HEK293 (cell line): ENCODE data around the gene MAP3K9.

Experiments
- KLF8 ChIP-seq: fragments of 450-650 bp; formaldehyde crosslinking; IDR thresholded peaks from 2 replicates; pipeline ENCODE4 v1.5.1; 2016; ENCODE audit warnings: missing biosample characterization, missing genetic modification characterization
- YY1 ChIP-seq: fragments of 450-650 bp; formaldehyde crosslinking; IDR thresholded peaks from 2 replicates; pipeline ENCODE4 v1.5.1; 2018; ENCODE audit warnings: missing biosample characterization, missing genetic modification characterization
- ZBTB21 ChIP-seq: fragments of 450-650 bp; formaldehyde crosslinking; IDR thresholded peaks from 2 replicates; pipeline ENCODE4 v1.5.1; 2017; ENCODE audit warnings: missing biosample characterization, missing genetic modification characterization
- ZNF169 ChIP-seq: fragments of 450-650 bp; formaldehyde crosslinking; IDR thresholded peaks from 2 replicates; pipeline ENCODE4 v1.5.1; 2016; ENCODE audit warnings: missing biosample characterization, missing genetic modification characterization
- ZNF37A ChIP-seq: fragments of 450-650 bp; IDR thresholded peaks from 2 replicates; pipeline ENCODE4 v1.5.1; 2018; ENCODE audit warnings: missing biosample characterization, missing genetic modification characterization
- ZNF548 ChIP-seq: fragments of 450-650 bp; formaldehyde crosslinking; IDR thresholded peaks from 2 replicates; pipeline ENCODE4 v1.5.1; 2016; ENCODE audit warnings: missing biosample characterization, missing genetic modification characterization
- TF ChIP-seq, protein P1 (sequence below): sonication (generic); formaldehyde crosslinking; IDR thresholded peaks from 2 replicates; pipeline ENCODE4 v1.8.1; 2022; ENCODE audit warnings: mild to moderate bottlenecking, moderate library complexity, missing genetic modification reagents
- TF ChIP-seq, protein P2 (sequence below): fragments of 450-650 bp; formaldehyde crosslinking; IDR thresholded peaks from 2 replicates; pipeline ENCODE4 v1.5.1; 2016; ENCODE audit warnings: missing biosample characterization, missing genetic modification characterization
- TF ChIP-seq, protein P3 (sequence below): fragments of 450-650 bp; formaldehyde crosslinking; IDR thresholded peaks from 2 replicates; pipeline ENCODE4 v1.5.1; 2016; ENCODE audit warnings: missing biosample characterization, missing genetic modification characterization

DNA sequence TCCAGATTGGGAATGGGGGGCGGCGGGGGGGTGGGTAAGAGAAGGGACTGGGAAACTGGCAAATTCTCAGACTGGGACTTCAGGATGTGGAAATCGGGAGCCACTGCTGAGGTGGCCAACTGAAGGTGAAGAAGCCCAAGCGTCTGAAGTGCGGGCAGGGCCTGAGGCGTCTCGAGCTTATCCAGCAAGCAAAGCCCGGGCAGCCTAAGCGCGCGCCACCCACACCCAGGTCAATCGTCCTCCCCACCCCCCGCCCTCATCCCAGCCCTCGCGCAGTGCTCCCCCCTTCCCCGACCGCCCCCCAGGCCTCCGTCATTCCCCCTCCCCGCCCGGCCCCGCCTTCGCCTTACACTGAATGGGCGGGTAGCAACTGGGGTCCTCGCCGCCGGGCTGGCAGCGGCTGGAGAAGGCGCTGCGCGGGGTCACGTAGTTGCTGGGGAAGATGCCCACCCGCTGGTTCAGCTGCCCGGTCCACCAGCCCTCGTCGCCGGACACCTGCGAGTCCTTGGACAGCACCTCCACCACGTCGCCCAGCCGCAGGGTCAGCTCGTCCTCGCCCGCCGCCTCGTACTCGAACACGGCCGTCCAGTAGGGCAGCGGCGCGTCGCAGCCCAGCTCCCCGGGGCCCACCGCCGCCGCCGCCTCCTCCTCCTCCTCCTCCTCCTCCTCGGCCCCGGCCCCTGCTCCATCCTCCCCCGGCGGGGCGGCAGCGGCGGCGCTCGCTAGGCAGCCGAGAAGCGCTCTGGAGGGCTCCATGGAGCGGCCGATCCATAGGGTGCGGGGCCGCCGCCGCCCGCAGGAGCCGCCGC is 693 bp downstream of the MAP3K9 start:
- TF ChIP-seq ZNF37A: no peak
- no peak for TF ChIP-seq ZNF548
- TF ChIP-seq, protein P1, sequence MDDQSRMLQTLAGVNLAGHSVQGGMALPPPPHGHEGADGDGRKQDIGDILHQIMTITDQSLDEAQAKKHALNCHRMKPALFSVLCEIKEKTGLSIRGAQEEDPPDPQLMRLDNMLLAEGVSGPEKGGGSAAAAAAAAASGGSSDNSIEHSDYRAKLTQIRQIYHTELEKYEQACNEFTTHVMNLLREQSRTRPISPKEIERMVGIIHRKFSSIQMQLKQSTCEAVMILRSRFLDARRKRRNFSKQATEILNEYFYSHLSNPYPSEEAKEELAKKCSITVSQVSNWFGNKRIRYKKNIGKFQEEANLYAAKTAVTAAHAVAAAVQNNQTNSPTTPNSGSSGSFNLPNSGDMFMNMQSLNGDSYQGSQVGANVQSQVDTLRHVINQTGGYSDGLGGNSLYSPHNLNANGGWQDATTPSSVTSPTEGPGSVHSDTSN: no peak
- no peak for TF ChIP-seq KLF8 (tag by site-specific recombination)
- TF ChIP-seq, protein P2, sequence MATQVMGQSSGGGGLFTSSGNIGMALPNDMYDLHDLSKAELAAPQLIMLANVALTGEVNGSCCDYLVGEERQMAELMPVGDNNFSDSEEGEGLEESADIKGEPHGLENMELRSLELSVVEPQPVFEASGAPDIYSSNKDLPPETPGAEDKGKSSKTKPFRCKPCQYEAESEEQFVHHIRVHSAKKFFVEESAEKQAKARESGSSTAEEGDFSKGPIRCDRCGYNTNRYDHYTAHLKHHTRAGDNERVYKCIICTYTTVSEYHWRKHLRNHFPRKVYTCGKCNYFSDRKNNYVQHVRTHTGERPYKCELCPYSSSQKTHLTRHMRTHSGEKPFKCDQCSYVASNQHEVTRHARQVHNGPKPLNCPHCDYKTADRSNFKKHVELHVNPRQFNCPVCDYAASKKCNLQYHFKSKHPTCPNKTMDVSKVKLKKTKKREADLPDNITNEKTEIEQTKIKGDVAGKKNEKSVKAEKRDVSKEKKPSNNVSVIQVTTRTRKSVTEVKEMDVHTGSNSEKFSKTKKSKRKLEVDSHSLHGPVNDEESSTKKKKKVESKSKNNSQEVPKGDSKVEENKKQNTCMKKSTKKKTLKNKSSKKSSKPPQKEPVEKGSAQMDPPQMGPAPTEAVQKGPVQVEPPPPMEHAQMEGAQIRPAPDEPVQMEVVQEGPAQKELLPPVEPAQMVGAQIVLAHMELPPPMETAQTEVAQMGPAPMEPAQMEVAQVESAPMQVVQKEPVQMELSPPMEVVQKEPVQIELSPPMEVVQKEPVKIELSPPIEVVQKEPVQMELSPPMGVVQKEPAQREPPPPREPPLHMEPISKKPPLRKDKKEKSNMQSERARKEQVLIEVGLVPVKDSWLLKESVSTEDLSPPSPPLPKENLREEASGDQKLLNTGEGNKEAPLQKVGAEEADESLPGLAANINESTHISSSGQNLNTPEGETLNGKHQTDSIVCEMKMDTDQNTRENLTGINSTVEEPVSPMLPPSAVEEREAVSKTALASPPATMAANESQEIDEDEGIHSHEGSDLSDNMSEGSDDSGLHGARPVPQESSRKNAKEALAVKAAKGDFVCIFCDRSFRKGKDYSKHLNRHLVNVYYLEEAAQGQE (tag by site-specific recombination): peak; percentile 29; the same call in 1 of the 2 replicates
- TF ChIP-seq, protein P3, sequence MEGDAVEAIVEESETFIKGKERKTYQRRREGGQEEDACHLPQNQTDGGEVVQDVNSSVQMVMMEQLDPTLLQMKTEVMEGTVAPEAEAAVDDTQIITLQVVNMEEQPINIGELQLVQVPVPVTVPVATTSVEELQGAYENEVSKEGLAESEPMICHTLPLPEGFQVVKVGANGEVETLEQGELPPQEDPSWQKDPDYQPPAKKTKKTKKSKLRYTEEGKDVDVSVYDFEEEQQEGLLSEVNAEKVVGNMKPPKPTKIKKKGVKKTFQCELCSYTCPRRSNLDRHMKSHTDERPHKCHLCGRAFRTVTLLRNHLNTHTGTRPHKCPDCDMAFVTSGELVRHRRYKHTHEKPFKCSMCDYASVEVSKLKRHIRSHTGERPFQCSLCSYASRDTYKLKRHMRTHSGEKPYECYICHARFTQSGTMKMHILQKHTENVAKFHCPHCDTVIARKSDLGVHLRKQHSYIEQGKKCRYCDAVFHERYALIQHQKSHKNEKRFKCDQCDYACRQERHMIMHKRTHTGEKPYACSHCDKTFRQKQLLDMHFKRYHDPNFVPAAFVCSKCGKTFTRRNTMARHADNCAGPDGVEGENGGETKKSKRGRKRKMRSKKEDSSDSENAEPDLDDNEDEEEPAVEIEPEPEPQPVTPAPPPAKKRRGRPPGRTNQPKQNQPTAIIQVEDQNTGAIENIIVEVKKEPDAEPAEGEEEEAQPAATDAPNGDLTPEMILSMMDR (tag by site-specific recombination): no peak
- no peak for TF ChIP-seq ZBTB21 (tag by site-specific recombination)
- TF ChIP-seq ZNF169 (tag by site-specific recombination): no peak
- TF ChIP-seq YY1 (tag by site-specific recombination): no peak
